GM20000 (cell line): ENCODE results near the gene SETX.
"Not testable (repeated sequence)": the region's sequence is repeated elsewhere in the genome, so short reads cannot be mapped to it uniquely, and the experiment has no call there.

Experiments used
- DNase-seq: peaks from one replicate; pipeline ENCODE4 v3.0.0; 2012; ENCODE audit warnings: low spot score
- TF ChIP-seq, protein P1 (sequence below): IDR thresholded peaks from 2 replicates; pipeline ENCODE4 v1.5.1; 2012; ENCODE audit warnings: mild to moderate bottlenecking, control low read depth; ENCODE audit errors: extremely low read depth, missing control alignments

SETX gene

DNA sequence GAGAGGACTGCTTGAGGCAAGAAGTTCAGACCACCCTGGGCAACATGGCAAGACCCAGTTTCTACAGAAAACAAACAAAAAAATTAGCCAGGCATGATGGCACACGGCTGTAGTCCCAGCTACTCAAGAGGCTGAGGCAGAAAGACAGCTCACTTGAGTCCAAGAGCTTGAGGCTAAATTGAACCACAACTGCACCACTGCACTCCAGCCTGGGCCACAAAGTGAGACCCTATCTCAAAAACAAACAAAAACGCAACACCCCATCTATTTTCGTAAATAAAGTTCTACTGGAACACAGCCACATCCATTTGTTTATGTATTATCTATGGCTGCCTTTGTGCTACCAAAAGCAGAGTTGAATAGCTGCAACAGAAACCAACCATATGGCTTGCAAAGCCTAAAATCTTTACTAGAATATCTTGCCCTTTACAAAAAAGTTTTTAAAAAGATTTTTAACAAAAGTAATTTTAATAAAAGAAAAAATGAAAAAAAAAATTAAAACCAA, 67.5 kb downstream of the SETX start:
- no peak for DNase-seq
- TF ChIP-seq, protein P1, sequence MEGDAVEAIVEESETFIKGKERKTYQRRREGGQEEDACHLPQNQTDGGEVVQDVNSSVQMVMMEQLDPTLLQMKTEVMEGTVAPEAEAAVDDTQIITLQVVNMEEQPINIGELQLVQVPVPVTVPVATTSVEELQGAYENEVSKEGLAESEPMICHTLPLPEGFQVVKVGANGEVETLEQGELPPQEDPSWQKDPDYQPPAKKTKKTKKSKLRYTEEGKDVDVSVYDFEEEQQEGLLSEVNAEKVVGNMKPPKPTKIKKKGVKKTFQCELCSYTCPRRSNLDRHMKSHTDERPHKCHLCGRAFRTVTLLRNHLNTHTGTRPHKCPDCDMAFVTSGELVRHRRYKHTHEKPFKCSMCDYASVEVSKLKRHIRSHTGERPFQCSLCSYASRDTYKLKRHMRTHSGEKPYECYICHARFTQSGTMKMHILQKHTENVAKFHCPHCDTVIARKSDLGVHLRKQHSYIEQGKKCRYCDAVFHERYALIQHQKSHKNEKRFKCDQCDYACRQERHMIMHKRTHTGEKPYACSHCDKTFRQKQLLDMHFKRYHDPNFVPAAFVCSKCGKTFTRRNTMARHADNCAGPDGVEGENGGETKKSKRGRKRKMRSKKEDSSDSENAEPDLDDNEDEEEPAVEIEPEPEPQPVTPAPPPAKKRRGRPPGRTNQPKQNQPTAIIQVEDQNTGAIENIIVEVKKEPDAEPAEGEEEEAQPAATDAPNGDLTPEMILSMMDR = no peak

DNA sequence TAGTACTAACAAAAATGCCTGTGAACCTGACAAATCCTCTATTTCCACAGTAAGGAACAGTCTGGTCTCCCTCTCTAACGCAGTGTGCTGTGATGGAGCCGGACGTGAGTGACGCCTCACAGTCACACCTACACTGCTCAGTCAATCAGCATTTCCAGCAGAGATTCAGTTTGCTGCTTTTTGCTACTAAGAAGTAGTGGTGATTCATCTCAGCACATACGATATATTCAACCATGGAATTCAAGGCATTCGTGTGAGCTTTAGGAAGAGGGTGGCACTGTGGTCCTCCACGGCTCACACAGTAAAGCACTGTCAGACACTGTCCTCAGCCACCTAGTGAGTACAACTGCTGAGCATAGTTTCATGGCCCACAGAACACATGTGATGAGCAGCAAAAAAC, 70.9 kb downstream of the SETX start:
- DNase-seq = no peak
- TF ChIP-seq, protein P1 = no peak

DNA sequence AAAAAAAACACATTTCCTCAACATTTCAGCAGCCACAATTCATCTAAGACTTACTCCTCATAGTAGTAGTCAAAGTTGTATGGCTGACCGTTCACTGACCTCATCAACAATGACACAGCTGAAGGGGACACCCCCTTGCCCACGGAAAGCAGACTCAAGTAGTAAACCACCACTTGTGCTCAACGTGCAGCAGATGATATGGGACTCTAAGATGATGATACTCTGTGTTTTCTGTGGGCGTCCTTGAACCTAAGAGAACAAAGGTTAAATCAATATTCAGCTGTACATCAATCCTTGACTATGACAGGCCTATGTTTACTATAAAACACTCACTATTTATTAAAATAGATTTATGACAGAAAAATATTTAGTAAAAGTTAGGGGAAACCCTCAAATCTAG, 71.6 kb downstream of the SETX start:
- TF ChIP-seq, protein P1 = no peak
- peak; percentile 27 for DNase-seq

DNA sequence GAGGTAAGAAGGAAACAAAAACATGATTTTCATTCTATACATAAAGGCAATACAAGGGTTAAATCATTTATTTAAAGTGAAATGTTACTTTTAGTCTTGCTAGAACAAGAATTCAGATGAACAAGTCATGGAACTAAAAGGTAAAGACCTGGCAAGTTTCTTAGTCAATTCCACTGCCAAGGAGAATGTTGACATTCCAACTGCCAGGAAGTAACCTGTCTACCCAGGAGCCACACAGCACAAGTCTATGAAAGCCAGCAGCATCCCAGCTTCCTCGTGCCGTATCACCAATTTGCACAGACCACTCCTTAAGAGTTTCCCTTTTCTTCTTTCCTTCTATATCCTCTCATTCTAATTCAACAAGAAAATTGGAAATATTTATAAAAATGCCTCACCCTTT, 79.9 kb downstream of the SETX start:
- TF ChIP-seq, protein P1 = no peak
- DNase-seq = no peak

DNA sequence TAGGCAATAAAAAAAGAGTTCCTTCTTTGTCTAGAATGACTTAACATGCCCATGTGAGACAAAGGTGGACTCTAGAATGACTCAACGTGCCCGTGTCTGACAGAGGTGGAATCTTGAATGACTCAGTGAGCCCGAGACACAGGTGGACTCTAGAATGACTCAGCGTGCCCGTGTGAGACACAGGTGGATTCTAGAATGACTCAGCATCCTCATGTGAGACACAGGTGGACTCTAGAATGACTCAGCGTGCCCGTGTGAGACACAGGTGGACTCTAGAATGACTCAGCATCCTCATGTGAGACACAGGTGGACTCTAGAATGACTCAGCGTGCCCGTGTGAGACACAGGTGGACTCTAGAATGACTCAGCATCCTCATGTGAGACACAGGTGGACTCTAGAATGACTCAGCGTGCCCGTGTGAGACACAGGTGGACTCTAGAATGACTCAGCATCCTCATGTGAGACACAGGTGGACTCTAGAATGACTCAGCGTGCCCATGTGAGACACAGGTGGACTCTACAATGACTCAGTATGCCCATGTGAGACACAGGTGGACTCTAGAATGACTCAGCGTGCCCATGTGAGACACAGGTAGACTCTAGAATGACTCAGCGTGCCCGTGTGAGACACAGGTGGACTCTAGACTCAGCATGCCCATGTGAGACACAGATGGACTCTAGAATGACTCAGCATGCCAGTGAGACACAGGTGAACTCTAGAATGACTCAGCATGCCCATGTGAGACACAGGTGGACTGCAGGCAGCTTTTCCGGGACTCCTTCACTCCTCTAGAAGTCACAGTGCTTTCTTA, 84.9 kb downstream of the SETX start:
- DNase-seq = not testable (repeated sequence)

DNA sequence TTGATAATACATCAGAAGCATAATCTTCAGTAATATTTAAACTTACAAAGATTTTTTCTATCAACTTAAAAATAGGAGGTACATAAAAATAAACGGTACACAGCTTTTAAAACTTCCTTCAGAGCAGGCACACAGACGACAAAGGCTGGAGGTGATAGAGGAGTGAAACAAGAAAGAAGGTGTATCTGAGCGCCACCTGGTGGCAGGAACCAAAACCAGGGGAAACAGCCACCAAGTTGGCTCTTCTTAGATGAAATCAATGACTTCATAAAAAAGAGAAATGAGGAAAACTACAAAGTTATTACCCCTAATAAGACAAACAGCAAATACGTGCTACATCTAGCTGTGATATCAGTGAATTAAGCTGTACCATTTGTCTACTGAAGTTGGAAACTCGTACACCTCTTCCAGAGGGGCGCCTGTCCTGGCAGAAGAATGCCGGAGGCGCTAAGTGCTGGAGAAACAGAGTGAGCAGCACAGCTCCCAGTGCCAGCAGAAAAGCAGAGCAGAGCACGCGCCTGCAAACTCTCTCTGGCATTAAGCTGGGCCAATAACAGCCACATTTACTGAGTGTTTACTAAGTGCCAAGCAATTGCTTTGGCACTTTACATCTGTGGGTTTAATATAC, 85.9 kb downstream of the SETX start:
- peak; percentile 63 for DNase-seq
- TF ChIP-seq, protein P1 = peak; percentile 72

DNA sequence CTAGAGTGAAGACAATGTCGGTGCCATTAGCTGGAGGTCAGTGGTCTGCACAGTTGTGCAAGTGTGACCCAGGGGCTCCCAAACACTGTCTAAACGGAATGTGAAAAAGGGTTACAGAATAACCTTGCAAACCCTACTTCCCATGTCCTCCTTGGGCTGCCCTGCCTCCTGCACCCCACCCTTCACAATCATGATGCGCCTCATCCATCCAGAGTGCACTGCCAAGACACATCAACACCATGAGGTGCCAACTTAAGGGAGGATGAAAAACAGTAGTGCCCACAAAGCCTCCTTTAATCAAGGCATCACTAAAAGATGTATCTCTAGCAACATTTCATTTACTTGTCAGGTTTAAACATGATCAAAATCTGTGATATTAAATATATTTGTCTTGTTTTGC, 87.1 kb downstream of the SETX start:
- no peak for DNase-seq
- TF ChIP-seq, protein P1 = no peak
